GM18873 (cell line): Measurements from ENCODE around the gene ITGA5.

Experiments used
- ATAC-seq: cut with Tn5 transposase; IDR thresholded peaks from one replicate; pipeline ENCODE4 v1.9.1; 2021; ENCODE audit warnings: mild to moderate bottlenecking, moderate library complexity, moderate number of reproducible peaks; ENCODE audit not compliant: unreplicated experiment, low FRiP score

ITGA5 gene

GRCh38 chr12:54390668-54391551 is 28.2 kb downstream of the ITGA5 start:
- no peak for ATAC-seq

GRCh38 chr12:54390176-54390667 is 28.8 kb downstream of the ITGA5 start:
- ATAC-seq = no peak

GRCh38 chr12:54389607-54390175 is 29.4 kb downstream of the ITGA5 start:
- no peak for ATAC-seq

- no peak for ATAC-seq
Observed at GRCh38 chr12:54389134-54389508, 29.9 kb downstream of the ITGA5 start.

GRCh38 chr12:54388237-54389133 is 30.6 kb downstream of the ITGA5 start:
- ATAC-seq = no peak

- ATAC-seq = no peak
Observed at GRCh38 chr12:54387114-54387467, 32.0 kb downstream of the ITGA5 start.

GRCh38 chr12:54386403-54387113 is 32.5 kb downstream of the ITGA5 start:
- ATAC-seq = no peak

GRCh38 chr12:54385251-54385914 is 33.7 kb downstream of the ITGA5 start:
- ATAC-seq = no peak

- ATAC-seq = no peak
Observed at GRCh38 chr12:54384591-54385041, 34.5 kb downstream of the ITGA5 start, which contains the start of gene ZNF385A. Gene ZNF385A, minus strand, starts transcription at chr12:54384733. Its CDS starts 219 bp downstream, at chr12:54384514.

- no peak for ATAC-seq
Observed at GRCh38 chr12:54383041-54383609, 35.9 kb downstream of the ITGA5 start.

- no peak for ATAC-seq
Observed at GRCh38 chr12:54381136-54381535, 37.9 kb downstream of the ITGA5 start.

GRCh38 chr12:54379398-54380201 is 39.5 kb downstream of the ITGA5 start:
- no peak for ATAC-seq

- no peak for ATAC-seq
Observed at GRCh38 chr12:54378796-54379397, 40.2 kb downstream of the ITGA5 start.

GRCh38 chr12:54377797-54378515 is 41.1 kb downstream of the ITGA5 start:
- no peak for ATAC-seq

GRCh38 chr12:54377007-54377406 is 42.1 kb downstream of the ITGA5 start:
- ATAC-seq = no peak

- no peak for ATAC-seq
Observed at GRCh38 chr12:54376596-54376995, 42.5 kb downstream of the ITGA5 start.

GRCh38 chr12:54375259-54375579 is 43.8 kb downstream of the ITGA5 start:
- no peak for ATAC-seq
